Measurements from ENCODE around the gene FRMD6. TPM values are rescaled to one million over a fixed set of nuclear protein-coding genes. Genes with fewer than 3 reads are reported as not detected.

Gene FRMD6
- total RNA-seq (ENCODE audit: low replicate concordance) = 20.6 and 24.4 TPM in 2 replicates

- Mint-ChIP-seq H3K27ac (peak within 1 kb of the TSS; percentile 90), H3K27me3 (ENCODE audit: insufficient read depth, low read depth) (peaks cover 2% of the 10 kb centered on the region), H3K4me1 (peaks cover 31% of the 10 kb centered on the region), H3K4me3 (peak within 1 kb of the TSS; percentile 98), H3K36me3 (peaks cover under 1% of the 10 kb centered on the region), H3K9me3 (no peaks in the 10 kb centered on the region)
- Histone ChIP-seq H3K4me1 (peaks cover 23% of the 10 kb centered on the region), H2AFZ (replicated peaks) (peak within 1 kb of the TSS; percentile 94), H3K36me3 (no peaks in the 10 kb centered on the region), H3K9ac (peak within 1 kb of the TSS; percentile 96), H3K4me3 (peak within 1 kb of the TSS; percentile 80), H3K9me3 (ENCODE audit: low read depth) (no peaks in the 10 kb centered on the region), H3K27me3 (no peaks in the 10 kb centered on the region), H3K79me2 (ENCODE audit: low read depth) (peaks cover 50% of the 10 kb centered on the region), H3K4me2 (peak within 1 kb of the TSS; percentile 90), H4K20me1 (ENCODE audit: low read depth) (no peaks in the 10 kb centered on the region), H3F3A (ENCODE audit: low read depth) (peaks cover 34% of the 10 kb centered on the region), H3K27ac (peak within 1 kb of the TSS; percentile 98)
- DNase-seq (ENCODE audit: low spot score) = peak; percentile 97
- no peak for TF ChIP-seq EZH2phosphoT487 (IDR thresholded peaks at IDR 0.05)
- TF ChIP-seq EZH2 (IDR thresholded peaks at IDR 0.05) = no peak
- TF ChIP-seq CTCF (IDR thresholded peaks at IDR 0.05) = peak; percentile 58
Measured at GRCh38 chr14:51651388-51652167, at the start of gene FRMD6. Gene FRMD6 (plus strand): TSS chr14:51651910. CDS start chr14:51689837, 37,927 bp downstream.

GRCh38 chr14:51602310-51602709 lies 49.4 kb upstream of the FRMD6 start:
- H4K20me1 ChIP-seq (ENCODE audit: low read depth) = no peaks in the 10 kb centered on the region
- H3K9ac ChIP-seq = no peak overlapping the region
- Mint-ChIP-seq H3K4me1 (no peaks in the 10 kb centered on the region), H3K9me3 (no peaks in the 10 kb centered on the region), H3K27ac (no peak overlapping the region), H3K36me3 (no peaks in the 10 kb centered on the region), H3K4me3 (no peak overlapping the region), H3K27me3 (ENCODE audit: insufficient read depth, low read depth) (peaks cover 11% of the 10 kb centered on the region)
- H3K4me2 ChIP-seq = no peak overlapping the region
- no peaks in the 10 kb centered on the region for H3K79me2 ChIP-seq (ENCODE audit: low read depth)
- no peak overlapping the region for H2AFZ ChIP-seq (replicated peaks)
- no peaks in the 10 kb centered on the region for H3F3A ChIP-seq (ENCODE audit: low read depth)
- TF ChIP-seq CTCF (IDR thresholded peaks at IDR 0.05) (no peak), EZH2 (IDR thresholded peaks at IDR 0.05) (no peak), EZH2phosphoT487 (IDR thresholded peaks at IDR 0.05) (no peak)
- H3K4me1 ChIP-seq = no peaks in the 10 kb centered on the region
- H3K36me3 ChIP-seq = no peaks in the 10 kb centered on the region
- no peaks in the 10 kb centered on the region for H3K9me3 ChIP-seq (ENCODE audit: low read depth)
- no peaks in the 10 kb centered on the region for H3K27me3 ChIP-seq
- no peak overlapping the region for H3K27ac ChIP-seq
- H3K4me3 ChIP-seq = no peak overlapping the region
- no peak for DNase-seq (ENCODE audit: low spot score)

- no peaks in the 10 kb centered on the region for H3K4me1 ChIP-seq
- H3K27ac ChIP-seq = no peak overlapping the region
- Mint-ChIP-seq H3K9me3 (no peaks in the 10 kb centered on the region), H3K4me1 (peaks cover 6% of the 10 kb centered on the region), H3K27ac (no peak overlapping the region), H3K4me3 (no peak overlapping the region), H3K27me3 (ENCODE audit: insufficient read depth, low read depth) (peaks cover 11% of the 10 kb centered on the region), H3K36me3 (no peaks in the 10 kb centered on the region)
- no peak for TF ChIP-seq EZH2phosphoT487 (IDR thresholded peaks at IDR 0.05)
- TF ChIP-seq EZH2 (IDR thresholded peaks at IDR 0.05) = no peak
- no peak for TF ChIP-seq CTCF (IDR thresholded peaks at IDR 0.05)
- no peak overlapping the region for H2AFZ ChIP-seq (replicated peaks)
- no peak overlapping the region for H3K9ac ChIP-seq
- no peaks in the 10 kb centered on the region for H4K20me1 ChIP-seq (ENCODE audit: low read depth)
- H3K27me3 ChIP-seq = no peaks in the 10 kb centered on the region
- H3K79me2 ChIP-seq (ENCODE audit: low read depth) = no peaks in the 10 kb centered on the region
- no peaks in the 10 kb centered on the region for H3K36me3 ChIP-seq
- no peak for DNase-seq (ENCODE audit: low spot score)
- no peak overlapping the region for H3K4me2 ChIP-seq
- no peaks in the 10 kb centered on the region for H3K9me3 ChIP-seq (ENCODE audit: low read depth)
- H3F3A ChIP-seq (ENCODE audit: low read depth) = no peaks in the 10 kb centered on the region
- H3K4me3 ChIP-seq = no peak overlapping the region
Measured at GRCh38 chr14:51603495-51603894, 48.2 kb upstream of the FRMD6 start.

All from neural progenitor cell (in vitro differentiated cells).